Putamen (tissue), 1 donor: Measurements from ENCODE around the gene ZNF283.

ENCODE experiments used
- DNase-seq: peaks from one replicate; pipeline ENCODE4 v3.0.0-alpha.2; 2016; ENCODE audit warnings: low spot score

Gene ZNF283

DNA sequence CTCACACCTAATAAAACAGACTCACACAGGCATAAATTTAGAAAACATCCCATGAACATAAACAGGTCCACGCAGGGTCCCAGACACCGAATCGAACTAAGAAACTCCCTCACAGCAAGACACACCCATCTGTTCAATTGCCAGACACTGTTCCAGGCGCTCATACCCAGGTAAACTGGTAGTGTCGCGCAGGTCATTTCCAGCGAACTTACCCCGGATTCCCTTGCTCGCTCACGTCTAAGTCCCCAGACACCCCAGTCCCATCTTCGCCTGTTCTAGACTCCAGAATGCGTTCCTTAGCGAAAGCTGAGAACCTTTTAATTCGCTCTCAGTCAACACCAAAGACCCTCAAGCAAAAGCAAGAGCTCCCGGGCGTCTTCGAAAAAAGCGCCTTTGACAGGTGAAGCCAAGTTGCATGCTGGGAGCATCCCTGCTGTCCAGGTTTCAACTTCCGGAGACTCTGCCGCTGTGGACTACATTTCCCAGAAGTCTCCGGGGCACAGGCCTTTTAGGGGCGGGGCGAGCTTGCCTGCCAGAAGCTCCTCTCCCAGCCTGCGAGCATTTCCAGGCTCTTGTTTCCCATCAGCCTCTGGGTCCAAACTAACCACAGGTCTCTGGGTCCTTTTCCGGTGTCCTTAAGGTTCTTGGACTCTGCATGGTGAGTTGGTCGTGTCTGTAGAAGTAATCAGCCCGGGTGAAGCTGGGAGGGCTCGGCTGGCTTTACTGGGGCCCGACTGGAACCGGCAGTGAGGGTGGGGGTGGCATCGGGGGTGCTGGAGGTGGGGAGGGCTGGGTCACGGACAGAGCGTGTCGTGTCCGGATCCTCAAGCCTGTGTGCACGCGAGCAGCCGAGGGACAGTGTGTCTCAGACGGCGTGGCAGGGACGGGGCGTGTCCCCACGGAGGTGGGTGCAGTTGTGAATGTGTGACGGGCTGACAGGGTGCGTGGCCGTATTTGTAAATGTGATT is at the start of gene ZNF283:
Gene ZNF283 (plus strand): TSS at position 535 of the 968 bp plus-strand sequence. CDS start 6,184 bp downstream, outside the sequence.
- DNase-seq, result peak; percentile 90

DNA sequence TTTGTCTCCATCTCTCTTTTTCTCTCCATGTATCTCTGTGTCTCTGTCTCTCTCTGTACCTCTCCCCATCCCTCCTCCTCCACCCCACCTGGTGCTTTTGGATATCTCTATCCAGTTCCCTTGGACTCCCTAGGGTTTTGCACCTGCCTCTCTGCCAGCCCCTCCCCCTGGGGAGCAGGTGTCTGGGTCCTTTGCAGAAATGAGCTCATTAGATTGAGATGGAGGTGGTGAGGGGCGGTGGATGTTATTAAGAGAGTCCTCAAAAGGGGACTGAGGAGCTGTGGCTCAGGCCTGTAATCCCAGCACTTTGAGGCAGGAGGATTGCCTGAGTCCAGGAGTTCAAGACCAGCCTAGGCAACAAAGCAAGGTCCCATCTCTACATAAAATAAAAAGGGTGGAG is 48.5 kb upstream of the ZNF283 start:
- DNase-seq, result no peak

DNA sequence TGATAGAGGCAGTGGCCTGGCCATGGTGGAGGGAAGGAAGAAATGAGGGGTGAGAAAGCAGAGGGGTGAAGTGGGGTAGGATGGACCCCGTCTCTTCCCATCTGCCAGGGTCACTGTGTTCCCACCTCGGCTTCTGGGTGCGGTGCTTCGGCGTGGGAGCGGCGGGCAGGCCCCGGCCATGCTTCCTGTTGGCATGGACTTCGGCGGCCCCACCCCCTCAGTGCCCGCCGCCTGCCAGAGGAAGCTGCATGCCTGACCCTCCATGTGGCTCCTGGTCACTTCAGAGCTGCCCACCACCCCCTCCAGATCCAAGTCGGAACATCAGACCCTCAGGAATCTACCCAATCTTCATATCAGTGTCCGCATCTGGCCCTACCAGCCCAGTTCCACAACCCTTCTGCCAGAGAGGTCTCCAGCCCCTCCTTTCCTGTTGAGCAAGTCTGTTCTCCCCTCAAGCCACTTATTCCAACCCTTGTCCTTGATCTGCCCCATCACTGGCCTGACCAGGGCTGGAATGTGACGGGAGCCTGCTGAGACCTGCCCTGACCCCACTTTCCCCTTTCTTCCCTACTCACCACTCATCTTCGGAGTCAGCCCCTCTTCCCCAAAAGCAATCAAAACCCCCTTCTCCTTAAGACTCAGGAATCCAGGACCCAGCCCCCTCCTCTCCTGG is 47.8 kb upstream of the ZNF283 start:
- no peak for DNase-seq

DNA sequence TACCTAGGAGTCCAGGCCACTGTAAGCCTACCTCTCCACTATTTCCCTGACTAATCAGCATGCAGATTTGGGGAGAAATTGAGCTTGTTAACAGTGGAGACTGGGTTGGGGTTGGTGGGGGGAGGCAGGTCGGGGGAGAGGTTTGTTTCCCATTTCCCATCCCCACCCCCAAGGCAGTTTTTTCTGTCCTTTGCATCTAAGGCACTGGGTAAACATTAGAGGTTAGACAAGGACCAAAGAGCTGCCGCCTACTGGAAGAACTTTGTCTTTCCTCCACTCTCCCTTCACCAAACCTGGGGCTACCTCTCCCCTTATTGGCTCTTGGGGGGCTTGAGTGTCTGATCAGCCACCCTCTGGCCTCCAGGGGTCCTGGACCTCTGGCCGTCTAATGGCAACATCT is 47.3 kb upstream of the ZNF283 start:
- no peak for DNase-seq

DNA sequence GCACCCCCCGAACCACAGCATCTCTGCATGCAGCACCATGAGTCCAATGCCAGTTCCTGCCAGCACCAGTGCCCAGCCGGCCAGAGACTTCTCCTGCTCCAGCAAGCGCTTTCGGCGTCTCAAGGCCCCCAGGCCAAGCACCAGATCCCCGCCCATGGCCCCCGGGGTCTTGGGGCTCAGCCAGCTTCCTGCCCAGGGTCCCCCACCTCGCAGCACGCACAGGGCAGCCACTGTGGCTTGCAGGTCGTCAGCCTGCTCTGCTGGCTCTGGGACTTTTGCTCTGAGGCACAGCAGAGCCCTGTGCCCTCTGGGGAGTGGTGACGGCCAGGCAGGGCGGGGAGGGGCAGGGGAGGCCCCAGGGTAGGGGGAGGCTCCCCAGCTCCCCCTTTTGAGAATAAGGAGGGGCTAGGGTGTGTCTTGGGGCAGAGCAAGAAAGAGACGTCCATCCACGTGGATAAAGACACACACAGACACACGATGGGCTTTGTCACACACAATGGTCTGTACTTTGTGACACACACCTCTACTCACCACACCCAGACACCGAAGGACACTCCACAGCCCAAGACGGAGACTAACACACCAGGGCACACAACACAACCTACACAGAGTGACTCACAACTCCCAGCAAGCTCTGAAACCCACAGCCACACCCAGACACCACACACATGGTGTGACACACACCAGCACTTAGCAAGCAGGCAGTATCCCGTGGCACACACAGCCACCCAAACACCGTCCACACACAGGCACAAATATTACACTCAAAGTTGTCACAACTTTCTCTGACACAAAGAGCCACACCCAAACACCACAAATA is 46.2 kb upstream of the ZNF283 start, which contains the start of gene KCNN4:
Gene KCNN4 (minus strand): TSS at position 268 of the 820 bp plus-strand sequence. CDS start 112 bp downstream, at position 156.
- DNase-seq, result no peak

DNA sequence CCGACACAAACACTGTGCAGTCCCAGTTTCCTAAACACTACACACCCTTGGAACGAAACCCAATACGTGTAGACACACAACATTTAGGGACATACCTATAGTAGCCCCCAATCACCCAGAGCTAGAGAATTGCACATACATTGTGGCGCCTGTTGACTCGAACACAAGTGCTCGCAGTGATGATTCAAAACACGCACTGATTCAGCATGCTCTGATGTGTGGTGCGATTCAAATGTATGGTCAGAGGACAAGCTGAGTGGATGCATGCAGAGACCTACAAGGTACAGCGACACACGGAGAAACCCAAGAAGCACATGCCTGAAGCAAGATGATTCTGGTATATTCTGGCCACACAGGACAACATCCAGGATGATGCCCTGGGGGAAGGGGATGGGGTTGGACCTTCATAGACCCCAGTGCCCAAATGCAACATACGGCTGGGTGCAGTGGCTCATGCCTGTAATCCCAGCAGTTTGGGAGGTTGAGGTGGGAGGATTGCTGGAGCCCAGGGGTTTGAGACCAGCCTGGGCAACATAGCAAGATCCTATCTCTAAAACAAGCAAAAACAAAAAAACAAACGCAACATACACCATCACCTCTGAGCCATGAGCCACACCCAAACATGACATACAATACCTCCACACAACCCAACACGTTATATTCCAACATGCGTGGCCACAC is 45.4 kb upstream of the ZNF283 start:
- no peak for DNase-seq

DNA sequence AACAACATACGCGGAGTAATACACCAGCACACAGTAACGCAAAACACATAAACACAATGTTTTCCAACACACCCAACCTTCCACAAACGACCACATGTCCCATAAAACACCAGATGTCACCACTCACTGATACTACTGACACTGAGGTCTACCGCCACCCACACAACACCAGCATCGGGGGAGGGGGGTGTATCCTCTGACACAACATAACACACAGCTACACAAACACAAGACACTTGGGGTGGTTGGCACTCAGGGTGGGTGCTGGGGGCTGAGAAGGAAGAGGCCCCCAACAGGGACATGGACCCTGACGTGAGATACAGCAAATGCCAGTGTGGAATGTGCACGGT is 44.8 kb upstream of the ZNF283 start:
- no peak for DNase-seq

DNA sequence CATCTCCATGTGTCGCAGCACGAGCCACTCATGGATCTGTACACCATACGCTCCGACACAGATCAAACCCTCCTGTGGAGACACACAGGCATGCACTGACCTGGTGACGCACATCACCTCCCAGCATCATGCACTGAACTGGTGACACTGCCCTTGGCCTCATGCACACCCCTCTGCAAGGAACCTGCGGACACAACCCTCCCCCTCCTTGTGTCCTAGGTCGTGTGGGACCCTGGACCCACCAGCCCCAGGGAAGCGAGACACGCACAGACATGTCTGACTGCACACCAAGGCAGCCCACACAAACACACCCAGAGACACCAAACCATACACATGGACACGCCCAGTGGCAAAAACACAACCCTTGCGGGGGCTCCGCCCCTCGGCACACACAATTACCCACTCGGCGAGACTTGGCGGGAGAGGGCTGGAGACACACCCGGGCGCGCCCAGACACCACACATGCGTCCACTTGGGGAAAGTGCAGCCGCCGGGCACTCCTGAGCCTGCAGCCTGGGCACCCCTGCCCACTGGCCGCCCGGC is 44.4 kb upstream of the ZNF283 start:
- DNase-seq, result no peak

DNA sequence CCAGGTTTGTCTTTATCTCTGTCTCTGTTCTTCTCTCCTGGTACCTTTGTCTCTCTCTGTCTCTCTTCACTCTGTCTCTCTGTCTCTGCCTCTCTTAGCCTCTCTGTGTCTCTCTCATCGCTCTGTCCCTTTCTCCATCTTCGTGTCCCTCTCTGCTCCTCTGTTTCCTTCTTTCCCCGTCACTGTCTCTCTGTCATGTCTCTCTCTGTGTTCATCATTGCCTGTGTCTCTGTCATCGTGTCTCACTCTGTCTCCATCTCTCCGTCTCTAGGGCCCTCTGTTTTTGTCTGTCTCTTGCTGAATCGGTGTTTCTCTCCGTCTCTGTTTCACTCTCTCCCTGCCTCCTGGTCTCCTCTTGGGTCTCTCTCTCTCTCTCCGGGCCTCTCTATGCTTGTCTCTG is 43.5 kb upstream of the ZNF283 start:
- no peak for DNase-seq

DNA sequence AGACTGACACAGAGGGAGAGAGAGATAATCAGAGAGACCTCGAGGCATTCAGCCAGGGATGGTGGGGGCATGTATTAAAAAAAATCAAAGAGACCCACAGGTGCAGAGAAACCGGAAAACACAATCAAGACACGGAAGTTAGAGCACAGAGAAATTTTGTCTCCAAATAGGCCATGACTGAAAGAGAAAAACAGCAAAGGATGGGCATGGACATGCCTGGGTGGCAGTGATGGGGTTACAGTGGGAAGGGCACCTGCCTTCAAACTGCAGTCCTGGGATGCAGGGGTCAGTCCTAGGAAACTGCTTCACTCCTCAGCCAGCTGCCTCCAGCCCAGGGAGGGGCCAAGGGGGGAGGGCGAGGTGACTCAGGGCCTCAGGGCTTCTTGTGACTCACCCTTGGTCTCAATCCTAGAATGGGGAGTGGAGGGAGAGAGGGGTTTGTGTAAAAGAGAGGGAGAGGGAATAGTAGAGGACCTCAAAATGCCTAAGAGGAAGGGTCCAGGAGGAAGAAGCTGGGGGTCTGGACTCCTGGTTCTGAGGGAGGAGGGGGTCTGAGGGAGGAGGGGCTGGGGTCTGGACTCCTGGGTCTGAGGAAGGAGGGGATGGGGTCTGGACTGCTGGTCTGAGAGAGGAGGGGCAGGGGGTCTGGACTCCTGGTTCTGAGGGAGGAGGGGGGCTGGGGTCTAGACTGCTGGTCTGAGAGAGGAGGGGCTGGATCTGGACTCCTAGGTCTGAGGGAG is 42.7 kb upstream of the ZNF283 start:
- no peak for DNase-seq

DNA sequence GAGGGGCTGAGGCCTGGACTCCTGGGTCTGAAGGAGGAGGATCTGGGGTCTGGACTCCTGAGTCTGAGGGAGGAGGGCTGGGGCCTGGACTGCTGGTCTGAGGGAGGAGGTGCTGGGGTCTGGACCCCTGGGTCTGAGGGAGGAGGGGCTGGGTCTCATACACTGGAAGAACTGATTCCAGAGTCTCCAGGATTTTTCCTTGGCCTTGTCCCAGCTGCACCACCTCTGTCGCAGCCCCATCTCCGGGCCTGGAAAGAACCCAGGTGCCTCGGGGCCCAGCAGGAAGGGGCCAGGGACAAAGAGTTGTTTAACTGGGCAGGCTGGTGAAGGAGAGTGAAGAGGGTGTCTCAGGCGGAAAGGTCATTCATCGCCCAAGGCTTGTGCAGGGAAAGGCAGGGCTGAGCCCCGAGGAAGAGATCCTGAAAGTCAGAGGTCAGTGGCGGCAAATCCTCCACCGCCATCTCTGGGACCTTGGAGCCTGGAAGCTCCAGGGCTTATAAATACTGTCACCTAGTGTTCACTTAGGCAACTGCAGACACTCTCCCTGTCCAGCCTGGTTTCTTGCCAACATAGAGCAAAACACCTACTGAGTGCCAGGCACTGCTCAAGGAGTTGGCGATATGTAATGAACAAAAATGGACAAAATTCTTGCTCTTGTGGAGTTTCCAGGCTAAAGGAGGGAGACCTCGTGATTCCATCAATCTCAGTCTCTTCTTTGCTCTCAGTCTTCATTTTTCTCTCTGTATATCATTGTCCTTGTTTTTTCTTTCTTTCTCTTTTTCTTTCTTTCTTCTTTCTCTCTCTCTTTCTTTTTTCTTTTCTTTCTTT is 41.9 kb upstream of the ZNF283 start:
- peak; percentile 40 for DNase-seq

DNA sequence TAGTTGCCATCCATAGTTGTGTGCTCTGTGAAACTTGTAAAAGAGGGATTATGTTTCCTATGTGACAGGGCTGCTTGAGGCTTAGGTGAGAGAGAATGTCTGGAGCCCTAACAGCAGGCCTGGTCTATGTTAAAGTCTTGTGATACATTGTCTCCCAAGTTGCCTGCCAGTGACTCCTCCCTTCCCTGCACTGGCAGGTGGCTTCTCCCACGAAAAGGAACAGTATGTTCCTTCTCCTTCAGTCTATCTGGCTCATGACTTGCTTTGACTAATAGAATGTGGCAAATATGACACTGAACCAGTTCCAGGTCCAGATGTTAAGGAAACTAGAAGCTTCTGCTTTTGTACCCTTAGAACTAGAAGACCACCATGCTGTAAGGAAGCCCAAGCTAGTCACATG is 40.5 kb upstream of the ZNF283 start:
- no peak for DNase-seq

DNA sequence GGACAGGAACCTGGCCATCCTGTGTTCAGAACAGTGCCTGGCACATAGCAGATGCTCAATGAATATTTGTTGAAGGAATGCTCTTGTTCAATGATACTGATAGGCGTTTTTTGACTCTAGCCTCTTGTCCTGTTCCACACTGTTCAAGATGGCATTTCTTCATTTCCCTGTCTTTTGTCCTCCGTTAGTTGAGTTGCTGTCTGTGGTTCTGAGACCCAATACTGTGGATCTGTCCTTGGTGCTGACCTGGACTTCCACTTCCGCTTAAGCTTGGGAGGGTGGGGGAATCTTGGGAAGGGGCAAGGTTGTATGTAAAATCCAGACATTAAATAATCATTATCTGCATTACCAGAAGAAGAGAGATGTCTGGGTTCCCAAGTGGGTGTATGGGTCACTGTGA is 38.1 kb upstream of the ZNF283 start:
- no peak for DNase-seq

DNA sequence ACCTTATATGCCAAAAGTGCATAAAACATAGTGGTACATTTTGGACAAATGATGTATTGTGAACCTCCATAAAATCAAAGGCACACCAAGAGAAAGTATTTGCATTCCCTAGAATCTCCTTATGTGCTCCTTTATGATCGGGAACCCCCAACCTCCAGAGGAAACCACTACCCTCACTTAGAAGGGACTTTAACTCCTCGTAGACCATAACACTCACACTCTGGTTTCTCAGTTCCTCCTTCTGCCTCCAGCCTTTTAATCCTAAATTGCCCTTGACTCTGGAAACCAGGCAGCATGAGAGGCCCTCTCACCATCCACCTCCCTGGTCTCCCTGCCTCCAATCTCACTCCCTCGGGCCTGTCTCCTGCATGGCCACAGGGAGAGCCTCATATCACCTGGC is 36.5 kb upstream of the ZNF283 start:
- DNase-seq, result no peak

DNA sequence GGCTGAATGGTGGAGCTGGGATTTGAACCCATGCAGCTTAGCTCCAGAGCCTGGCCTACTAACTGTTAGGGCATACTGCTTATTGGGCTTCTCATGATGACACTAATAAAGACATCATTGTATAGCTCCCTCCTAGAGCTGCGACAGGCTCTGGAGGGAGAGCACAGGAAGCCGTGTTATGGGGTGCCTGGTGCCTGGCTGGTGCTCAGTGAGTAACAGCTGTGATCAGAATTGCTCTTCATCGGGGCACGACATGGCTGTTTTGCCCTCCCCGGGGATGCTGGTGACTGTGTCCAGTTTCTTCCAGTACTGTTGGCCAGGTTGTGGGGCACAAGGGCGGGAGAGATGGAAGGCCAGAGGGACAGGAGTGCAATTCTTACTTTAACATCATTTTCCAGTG is 30.0 kb upstream of the ZNF283 start:
- DNase-seq, result no peak

DNA sequence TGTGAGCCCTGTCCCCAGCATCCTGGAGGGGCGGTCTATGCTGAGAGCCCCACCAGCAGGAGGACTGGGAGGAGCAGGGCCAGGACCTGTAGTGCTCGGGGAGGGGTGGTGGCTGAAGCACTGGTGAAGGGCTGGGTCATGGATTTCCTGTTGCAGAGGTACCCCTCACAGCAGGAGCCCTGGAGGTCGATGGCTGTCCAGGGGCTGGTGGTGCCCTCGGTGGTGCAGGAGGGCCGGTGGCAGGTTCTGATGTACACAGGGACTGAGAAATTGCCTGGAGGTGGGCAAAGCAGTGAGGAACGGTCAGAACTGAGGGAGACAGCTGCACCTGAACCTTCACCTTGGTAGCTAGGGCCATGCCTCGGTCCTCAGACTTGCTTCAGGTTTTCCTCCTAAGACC is 29.6 kb upstream of the ZNF283 start:
- no peak for DNase-seq

DNA sequence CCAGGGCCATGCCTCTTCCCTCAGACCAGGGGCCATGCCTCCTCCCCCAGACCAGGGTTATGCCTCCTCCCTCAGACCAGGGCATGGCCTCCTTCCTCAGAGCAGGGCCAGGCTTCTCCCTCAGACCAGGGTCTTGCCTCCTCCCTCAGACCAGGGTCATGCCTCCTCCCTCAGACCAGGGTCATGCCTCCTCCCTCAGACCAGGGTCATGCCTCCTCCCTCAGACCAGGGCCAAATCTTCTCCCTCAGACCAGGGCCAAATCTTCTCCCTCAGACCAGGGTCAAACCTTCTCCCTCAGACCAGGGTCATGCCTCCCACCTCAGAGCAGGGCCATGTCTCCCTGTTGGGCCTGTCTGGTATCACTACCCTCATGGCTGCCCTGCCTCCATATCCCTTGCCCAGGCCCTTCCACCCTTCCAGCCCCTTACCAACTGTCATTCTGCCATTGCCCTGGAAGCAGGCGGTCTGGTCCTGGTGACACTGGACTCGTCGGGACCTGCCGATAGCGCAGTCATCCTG is 29.0 kb upstream of the ZNF283 start:
- DNase-seq, result no peak

DNA sequence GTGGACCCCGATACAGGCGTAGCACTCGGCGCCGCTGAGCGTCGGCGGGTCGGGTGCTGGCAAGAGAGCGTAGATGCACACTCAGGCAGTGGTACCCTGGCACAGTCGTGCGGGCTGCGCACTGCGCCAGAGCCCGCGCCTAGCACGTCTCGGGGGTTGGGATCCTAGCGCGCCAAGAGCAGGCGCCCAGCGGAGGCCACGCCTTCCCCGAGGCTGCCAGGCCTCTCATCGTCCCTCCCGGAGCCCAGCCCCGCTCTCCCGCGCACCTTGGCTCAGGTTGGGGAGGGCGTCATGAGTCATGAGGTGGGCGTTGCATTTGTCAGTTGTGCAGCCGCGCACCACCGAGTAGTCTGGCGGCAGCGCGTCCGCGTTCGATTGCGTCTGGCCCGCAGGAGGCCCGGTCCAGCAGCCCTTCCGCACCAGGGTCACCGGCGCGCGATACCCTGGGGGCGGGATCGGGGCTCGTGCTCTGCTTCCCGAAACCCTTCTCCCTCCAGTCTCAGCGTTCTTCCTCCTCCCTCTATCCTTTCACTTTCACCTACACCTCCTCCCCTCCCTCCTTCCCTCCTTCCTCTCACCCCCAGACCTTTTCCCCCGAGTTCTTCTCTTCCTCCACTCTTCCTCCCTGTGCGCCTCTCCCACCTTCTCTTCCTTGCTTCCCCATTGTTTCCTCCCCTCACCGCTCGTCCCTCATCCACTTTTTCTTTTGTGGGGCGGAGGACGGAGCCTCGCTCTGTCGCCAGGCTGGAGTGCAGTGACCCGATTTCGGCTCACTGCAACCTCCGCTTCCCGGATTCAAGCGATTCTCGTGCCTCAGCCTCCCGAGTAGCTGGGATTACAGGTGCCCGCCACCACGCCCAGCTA is 28.3 kb upstream of the ZNF283 start:
- peak; percentile 70 for DNase-seq
